Measurements from ENCODE around the gene THUMPD1.

THUMPD1 gene

DNA sequence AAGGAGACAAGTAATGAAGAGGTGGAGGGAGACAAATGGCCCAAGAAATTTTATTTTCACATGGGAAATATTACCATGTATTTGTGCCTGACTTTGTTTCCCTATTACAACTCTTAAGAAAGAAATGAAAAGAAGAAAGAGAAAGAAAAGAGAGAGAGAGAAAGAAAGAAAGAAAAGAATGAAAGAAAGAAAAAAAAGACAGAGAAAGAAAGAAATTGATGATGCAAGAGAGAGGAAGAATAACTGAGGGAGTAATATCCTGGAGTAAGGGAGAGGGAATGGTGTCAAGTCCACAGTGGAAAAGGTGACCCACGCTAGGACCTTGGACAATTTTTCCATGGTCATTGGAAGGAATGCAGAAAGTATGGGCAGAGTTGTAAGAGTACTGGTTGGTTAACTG is 12.1 kb upstream of the THUMPD1 start:
- TF ChIP-seq, protein P1, sequence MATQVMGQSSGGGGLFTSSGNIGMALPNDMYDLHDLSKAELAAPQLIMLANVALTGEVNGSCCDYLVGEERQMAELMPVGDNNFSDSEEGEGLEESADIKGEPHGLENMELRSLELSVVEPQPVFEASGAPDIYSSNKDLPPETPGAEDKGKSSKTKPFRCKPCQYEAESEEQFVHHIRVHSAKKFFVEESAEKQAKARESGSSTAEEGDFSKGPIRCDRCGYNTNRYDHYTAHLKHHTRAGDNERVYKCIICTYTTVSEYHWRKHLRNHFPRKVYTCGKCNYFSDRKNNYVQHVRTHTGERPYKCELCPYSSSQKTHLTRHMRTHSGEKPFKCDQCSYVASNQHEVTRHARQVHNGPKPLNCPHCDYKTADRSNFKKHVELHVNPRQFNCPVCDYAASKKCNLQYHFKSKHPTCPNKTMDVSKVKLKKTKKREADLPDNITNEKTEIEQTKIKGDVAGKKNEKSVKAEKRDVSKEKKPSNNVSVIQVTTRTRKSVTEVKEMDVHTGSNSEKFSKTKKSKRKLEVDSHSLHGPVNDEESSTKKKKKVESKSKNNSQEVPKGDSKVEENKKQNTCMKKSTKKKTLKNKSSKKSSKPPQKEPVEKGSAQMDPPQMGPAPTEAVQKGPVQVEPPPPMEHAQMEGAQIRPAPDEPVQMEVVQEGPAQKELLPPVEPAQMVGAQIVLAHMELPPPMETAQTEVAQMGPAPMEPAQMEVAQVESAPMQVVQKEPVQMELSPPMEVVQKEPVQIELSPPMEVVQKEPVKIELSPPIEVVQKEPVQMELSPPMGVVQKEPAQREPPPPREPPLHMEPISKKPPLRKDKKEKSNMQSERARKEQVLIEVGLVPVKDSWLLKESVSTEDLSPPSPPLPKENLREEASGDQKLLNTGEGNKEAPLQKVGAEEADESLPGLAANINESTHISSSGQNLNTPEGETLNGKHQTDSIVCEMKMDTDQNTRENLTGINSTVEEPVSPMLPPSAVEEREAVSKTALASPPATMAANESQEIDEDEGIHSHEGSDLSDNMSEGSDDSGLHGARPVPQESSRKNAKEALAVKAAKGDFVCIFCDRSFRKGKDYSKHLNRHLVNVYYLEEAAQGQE (IDR thresholded peaks at IDR 0.05; ENCODE audit: insufficient replicate concordance, low read depth) = no peak
- TF ChIP-seq POLR2AphosphoS5 (IDR thresholded peaks at IDR 0.05; ENCODE audit: low read depth) (no peak), GABPA (IDR thresholded peaks at IDR 0.05; ENCODE audit: low read depth) (no peak), SPI1 (IDR thresholded peaks at IDR 0.05; ENCODE audit: borderline replicate concordance, low read depth) (no peak)
- TF ChIP-seq, protein P2, sequence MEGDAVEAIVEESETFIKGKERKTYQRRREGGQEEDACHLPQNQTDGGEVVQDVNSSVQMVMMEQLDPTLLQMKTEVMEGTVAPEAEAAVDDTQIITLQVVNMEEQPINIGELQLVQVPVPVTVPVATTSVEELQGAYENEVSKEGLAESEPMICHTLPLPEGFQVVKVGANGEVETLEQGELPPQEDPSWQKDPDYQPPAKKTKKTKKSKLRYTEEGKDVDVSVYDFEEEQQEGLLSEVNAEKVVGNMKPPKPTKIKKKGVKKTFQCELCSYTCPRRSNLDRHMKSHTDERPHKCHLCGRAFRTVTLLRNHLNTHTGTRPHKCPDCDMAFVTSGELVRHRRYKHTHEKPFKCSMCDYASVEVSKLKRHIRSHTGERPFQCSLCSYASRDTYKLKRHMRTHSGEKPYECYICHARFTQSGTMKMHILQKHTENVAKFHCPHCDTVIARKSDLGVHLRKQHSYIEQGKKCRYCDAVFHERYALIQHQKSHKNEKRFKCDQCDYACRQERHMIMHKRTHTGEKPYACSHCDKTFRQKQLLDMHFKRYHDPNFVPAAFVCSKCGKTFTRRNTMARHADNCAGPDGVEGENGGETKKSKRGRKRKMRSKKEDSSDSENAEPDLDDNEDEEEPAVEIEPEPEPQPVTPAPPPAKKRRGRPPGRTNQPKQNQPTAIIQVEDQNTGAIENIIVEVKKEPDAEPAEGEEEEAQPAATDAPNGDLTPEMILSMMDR (IDR thresholded peaks at IDR 0.05; ENCODE audit: insufficient read depth, low read length) = no peak
- H3K27me3 ChIP-seq (ENCODE audit: insufficient read depth, poor library complexity, severe bottlenecking) = no peaks in the 10 kb centered on the region
- DNase-seq (ENCODE audit: low read depth in 1 of 2, low spot score in 1 of 2) = no peak

DNA sequence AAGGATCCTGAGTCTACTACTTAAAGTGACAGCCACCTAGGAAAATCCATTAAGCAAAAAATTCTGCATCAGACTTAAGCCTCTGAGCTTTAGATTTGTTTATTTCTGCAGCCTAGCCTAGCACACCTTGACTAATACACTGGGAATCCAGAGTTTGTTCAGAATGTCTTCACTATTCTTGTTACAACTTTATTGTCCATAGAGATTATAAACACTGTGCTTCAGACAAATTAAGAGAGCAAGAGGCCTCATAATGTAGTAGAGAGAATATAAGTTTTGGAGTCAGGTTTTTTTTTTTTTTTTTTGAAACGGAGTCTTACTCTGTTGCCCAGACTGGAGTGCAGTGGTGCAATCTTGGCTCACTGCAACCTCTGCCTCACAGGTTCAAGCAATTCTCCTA is 8.9 kb upstream of the THUMPD1 start:
- H3K27me3 ChIP-seq (ENCODE audit: insufficient read depth, poor library complexity, severe bottlenecking) = no peaks in the 10 kb centered on the region
- no peak overlapping the region for H3K27ac ChIP-seq (replicated peaks)
- DNase-seq (ENCODE audit: low read depth in 1 of 2, low spot score in 1 of 2) = no peak
- no peak for TF ChIP-seq POLR2AphosphoS5 (IDR thresholded peaks at IDR 0.05; ENCODE audit: low read depth)
- TF ChIP-seq SPI1 (IDR thresholded peaks at IDR 0.05; ENCODE audit: borderline replicate concordance, low read depth) = no peak
- TF ChIP-seq, protein P2 (IDR thresholded peaks at IDR 0.05; ENCODE audit: insufficient read depth, low read length) = no peak
- H3K4me3 ChIP-seq (replicated peaks; ENCODE audit: insufficient read depth, low read length) = no peak overlapping the region

More for the DNA sequence above, 12.1 kb upstream of the THUMPD1 start:
- Histone ChIP-seq H3K4me3 (replicated peaks; ENCODE audit: insufficient read depth, low read length) (no peak overlapping the region), H3K27ac (replicated peaks) (no peak overlapping the region)

DNA sequence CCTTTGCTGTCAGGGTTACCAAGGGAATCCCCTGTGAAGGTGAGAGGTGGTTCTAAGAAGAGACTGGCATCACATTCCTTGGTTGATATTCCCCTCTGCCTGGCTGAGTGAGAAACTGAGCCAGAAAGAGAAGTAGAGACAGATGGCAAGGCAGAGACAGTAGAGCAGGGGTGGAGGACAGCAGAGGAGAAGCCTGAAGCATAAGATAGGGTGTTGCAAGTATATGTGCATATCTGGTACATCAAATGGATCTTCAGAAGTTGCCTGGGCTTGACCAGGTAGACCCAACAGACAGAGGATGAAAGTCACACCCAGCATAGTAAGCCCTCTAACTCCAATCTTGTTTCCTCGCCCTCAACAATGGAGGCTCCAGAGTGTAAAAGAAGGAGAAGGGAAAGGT is 7.9 kb upstream of the THUMPD1 start:
- no peaks in the 10 kb centered on the region for H3K27me3 ChIP-seq (ENCODE audit: insufficient read depth, poor library complexity, severe bottlenecking)
- TF ChIP-seq POLR2AphosphoS5 (IDR thresholded peaks at IDR 0.05; ENCODE audit: low read depth) = no peak
- TF ChIP-seq, protein P2 (IDR thresholded peaks at IDR 0.05; ENCODE audit: insufficient read depth, low read length) = no peak
- TF ChIP-seq, protein P1 (IDR thresholded peaks at IDR 0.05; ENCODE audit: insufficient replicate concordance, low read depth) = no peak
- no peak for TF ChIP-seq GABPA (IDR thresholded peaks at IDR 0.05; ENCODE audit: low read depth)
- TF ChIP-seq SPI1 (IDR thresholded peaks at IDR 0.05; ENCODE audit: borderline replicate concordance, low read depth) = no peak
- no peak for DNase-seq (ENCODE audit: low read depth in 1 of 2, low spot score in 1 of 2)
- no peak overlapping the region for H3K27ac ChIP-seq (replicated peaks)
- H3K4me3 ChIP-seq (replicated peaks; ENCODE audit: insufficient read depth, low read length) = no peak overlapping the region
